ENCODE measurements around the gene LBX1.

Gene LBX1

GRCh38 chr10:101229266-101230182 is at the start of gene LBX1:
TSS of gene LBX1 (minus strand) at chr10:101229463. CDS start at chr10:101228815, 648 bp downstream.
- no peak for DNase-seq

- DNase-seq: no peak
Observed at GRCh38 chr10:101273741-101274140, 44.5 kb upstream of the LBX1 start.

- DNase-seq: no peak
Observed at GRCh38 chr10:101273330-101273729, 44.1 kb upstream of the LBX1 start.

- DNase-seq: peak in 1 of 2 experiments; percentile 22
Observed at GRCh38 chr10:101272229-101272868, 43.1 kb upstream of the LBX1 start.

- no peak for DNase-seq
Observed at GRCh38 chr10:101270763-101271162, 41.5 kb upstream of the LBX1 start.

GRCh38 chr10:101267776-101268175 is 38.5 kb upstream of the LBX1 start:
- no peak for DNase-seq

GRCh38 chr10:101267290-101267680 is 38.0 kb upstream of the LBX1 start:
- DNase-seq: no peak

- DNase-seq: no peak
Observed at GRCh38 chr10:101266381-101267289, 37.4 kb upstream of the LBX1 start.

- DNase-seq: no peak
Observed at GRCh38 chr10:101263150-101263752, 34.0 kb upstream of the LBX1 start.

- no peak for DNase-seq
Observed at GRCh38 chr10:101262147-101262546, 32.9 kb upstream of the LBX1 start.

GRCh38 chr10:101261702-101262101 is 32.4 kb upstream of the LBX1 start:
- no peak for DNase-seq

GRCh38 chr10:101260764-101261481 is 31.7 kb upstream of the LBX1 start:
- no peak for DNase-seq

GRCh38 chr10:101258179-101258885 is 29.1 kb upstream of the LBX1 start:
- DNase-seq: no peak

- no peak for DNase-seq
Observed at GRCh38 chr10:101257491-101257890, 28.2 kb upstream of the LBX1 start.

GRCh38 chr10:101257084-101257483 is 27.8 kb upstream of the LBX1 start:
- no peak for DNase-seq

- no peak for DNase-seq
Observed at GRCh38 chr10:101256387-101256786, 27.1 kb upstream of the LBX1 start.

GRCh38 chr10:101250136-101250535 is 20.9 kb upstream of the LBX1 start:
- no peak for DNase-seq

- DNase-seq: no peak
Observed at GRCh38 chr10:101249171-101249581, 19.9 kb upstream of the LBX1 start.

GRCh38 chr10:101246639-101247038 is 17.4 kb upstream of the LBX1 start:
- DNase-seq: no peak

GRCh38 chr10:101244321-101245050 is 15.2 kb upstream of the LBX1 start:
- DNase-seq: no peak

Measured in cerebellar nuclear complex (tissue), 1 donor.